IMR-90 (cell line): Measurements from ENCODE around the gene PKHD1.

ENCODE experiments used
- MAZ ChIP-seq: IDR thresholded peaks from 2 replicates; pipeline ENCODE4 v1.6.1; 2012; ENCODE audit warnings: low read depth, mild to moderate bottlenecking, low read length, improper control_type of control experiment, moderate library complexity, borderline replicate concordance
- TF ChIP-seq, protein P1 (sequence below): conservative IDR thresholded peaks from 2 replicates; pipeline ENCODE4 v1.5.1; 2012; ENCODE audit warnings: mild to moderate bottlenecking, low read depth, low read length, improper control_type of control experiment

DNA sequence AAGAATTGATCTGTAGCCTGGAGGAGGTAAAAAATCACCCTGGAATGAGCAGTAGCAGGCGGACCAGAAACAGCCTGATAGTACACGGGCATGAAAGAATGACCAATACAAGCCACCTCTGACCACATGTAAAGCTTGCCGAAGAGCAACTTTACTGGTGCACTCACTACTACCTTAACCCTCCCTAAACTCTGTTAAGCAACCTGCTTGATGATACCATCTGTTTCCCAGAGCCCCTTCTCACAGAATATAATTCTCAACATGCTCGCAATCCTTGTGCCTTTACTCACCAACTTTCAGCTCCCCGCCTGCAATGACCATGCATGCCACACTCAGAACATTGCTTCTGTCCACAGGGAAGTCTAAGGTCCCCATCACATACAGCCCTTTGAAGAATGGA, 296.5 kb downstream of the PKHD1 start:
- TF ChIP-seq MAZ = no peak
- TF ChIP-seq, protein P1, sequence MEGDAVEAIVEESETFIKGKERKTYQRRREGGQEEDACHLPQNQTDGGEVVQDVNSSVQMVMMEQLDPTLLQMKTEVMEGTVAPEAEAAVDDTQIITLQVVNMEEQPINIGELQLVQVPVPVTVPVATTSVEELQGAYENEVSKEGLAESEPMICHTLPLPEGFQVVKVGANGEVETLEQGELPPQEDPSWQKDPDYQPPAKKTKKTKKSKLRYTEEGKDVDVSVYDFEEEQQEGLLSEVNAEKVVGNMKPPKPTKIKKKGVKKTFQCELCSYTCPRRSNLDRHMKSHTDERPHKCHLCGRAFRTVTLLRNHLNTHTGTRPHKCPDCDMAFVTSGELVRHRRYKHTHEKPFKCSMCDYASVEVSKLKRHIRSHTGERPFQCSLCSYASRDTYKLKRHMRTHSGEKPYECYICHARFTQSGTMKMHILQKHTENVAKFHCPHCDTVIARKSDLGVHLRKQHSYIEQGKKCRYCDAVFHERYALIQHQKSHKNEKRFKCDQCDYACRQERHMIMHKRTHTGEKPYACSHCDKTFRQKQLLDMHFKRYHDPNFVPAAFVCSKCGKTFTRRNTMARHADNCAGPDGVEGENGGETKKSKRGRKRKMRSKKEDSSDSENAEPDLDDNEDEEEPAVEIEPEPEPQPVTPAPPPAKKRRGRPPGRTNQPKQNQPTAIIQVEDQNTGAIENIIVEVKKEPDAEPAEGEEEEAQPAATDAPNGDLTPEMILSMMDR = no peak
